CD4-positive, alpha-beta T cell (primary cell): ENCODE results near the gene FLT1. TPM values are rescaled to one million over a fixed set of nuclear protein-coding genes. Genes with fewer than 3 reads are reported as not detected.

ENCODE experiments used
- ATAC-seq: fragments of 200-7000 bp; cut with Tn5 transposase; one replicate; pipeline ENCODE4 v1.10.0; 2022; ENCODE audit warnings: mild to moderate bottlenecking; ENCODE audit not compliant: poor library complexity
- CTCF ChIA-PET: fragments of 350-600 bp; sonication (Branson Sonifier 250); formaldehyde crosslinking; loops from one replicate; lab custom pipeline; 2021; ENCODE audit warnings: antibody characterized with exemption, inconsistent platforms; lab: Charles Lee
- POLR2A ChIA-PET: fragments of 350-600 bp; sonication (Branson Sonifier 250); formaldehyde crosslinking; loops from one replicate; lab custom pipeline; 2021; ENCODE audit warnings: antibody characterized with exemption, inconsistent platforms; lab: Charles Lee
- DNase-seq, 14 experiments: peaks; one replicate each; pipeline ENCODE4 v3.0.0-alpha.2; 2013 to 2020; ENCODE audit warnings: mixed read lengths in 2 of 14
- H3K27ac ChIP-seq, 2 donors: one replicate each; pipeline versions ENCODE4 v1.5.1 to v1.7.0; 2013; ENCODE audit warnings: low read length in 2 of 2, low read depth in 1 of 2, mild to moderate bottlenecking in 1 of 2
- H3K27me3 ChIP-seq, 2 experiments: 1 replicate in 1 of 2; 2 replicates in 1 of 2; pipeline versions ENCODE4 v1.6.1 to v1.7.0; 2013; ENCODE audit warnings: low read length in 2 of 2, control low read depth in 1 of 2, mild to moderate bottlenecking in 1 of 2, moderate library complexity in 1 of 2; ENCODE audit not compliant: insufficient read depth in 2 of 2, control insufficient read depth in 1 of 2
- H3K36me3 ChIP-seq: one replicate; pipeline ENCODE4 v1.6.1; 2013; ENCODE audit warnings: low read length, control low read depth; ENCODE audit not compliant: insufficient read depth
- H3K4me1 ChIP-seq: one replicate; pipeline ENCODE4 v1.6.1; 2013; ENCODE audit warnings: low read length, control low read depth; ENCODE audit not compliant: insufficient read depth
- H3K4me3 ChIP-seq: one replicate; pipeline ENCODE4 v1.5.1; 2013; ENCODE audit warnings: mild to moderate bottlenecking, low read length, moderate library complexity
- H3K9me3 ChIP-seq, 2 experiments: 1 replicate in 1 of 2; 2 replicates in 1 of 2; pipeline versions ENCODE4 v1.6.1 to v1.7.0; 2013; ENCODE audit warnings: low read length in 2 of 2, mild to moderate bottlenecking in 2 of 2, control low read depth in 1 of 2, moderate library complexity in 1 of 2; ENCODE audit not compliant: control insufficient read depth in 1 of 2, insufficient read depth in 1 of 2
- H3K27ac Mint-ChIP-seq: one replicate; pipeline ENCODE4 v1.8.0; 2020; ENCODE audit warnings: mixed read lengths
- H3K27me3 Mint-ChIP-seq: one replicate; pipeline ENCODE4 v1.8.0; 2021; ENCODE audit warnings: mixed read lengths
- H3K36me3 Mint-ChIP-seq: one replicate; pipeline ENCODE4 v1.8.0; 2021; ENCODE audit warnings: low read depth, mixed read lengths
- H3K4me1 Mint-ChIP-seq: one replicate; pipeline ENCODE4 v1.8.0; 2021; ENCODE audit warnings: low read depth, mixed read lengths
- H3K4me3 Mint-ChIP-seq: one replicate; pipeline ENCODE4 v1.8.0; 2020; ENCODE audit warnings: mild to moderate bottlenecking, mixed read lengths
- H3K9me3 Mint-ChIP-seq: one replicate; pipeline ENCODE4 v1.8.0; 2020; ENCODE audit warnings: mixed read lengths
- CTCF ChIP-seq: fragments of 200-600 bp; IDR thresholded peaks from one replicate; pipeline ENCODE4 v1.8.0; 2022; ENCODE audit warnings: antibody characterized with exemption, mild to moderate bottlenecking
- intact Hi-C, 2 experiments: fragments of 100-400 bp; cut with DNase I in 1 of 2; cut with micrococcal nuclease in 1 of 2; formaldehyde crosslinking; loops; one replicate each; pipeline versions ENCODE4 v1.15.1 to v1.9.0; 2023 to 2025; cut with DNase I, micrococcal nuclease
- total RNA-seq, 174 experiments: library from RNA in 2 of 174; stranded (reverse) in 2 of 174; gene quantifications; one replicate each; pipeline ENCODE4 v1.2.3 and lab custom pipeline; 2021 to 2026

The FLT1 gene
- total RNA-seq, 2 experiments from 2014 or later: 1.1 to 1.2 TPM

GRCh38 chr13:28282451-28282850 lies 212.5 kb downstream of the FLT1 start:
- no peaks in the 10 kb centered on the region for H3K4me1 Mint-ChIP-seq
- H3K27ac ChIP-seq: no peak overlapping the region
- TF ChIP-seq CTCF: no peak
- H3K27me3 ChIP-seq: no peaks in the 10 kb centered on the region
- ATAC-seq (no peak), DNase-seq (no peak)
- POLR2A ChIA-PET: no interaction called here
- H3K4me3 Mint-ChIP-seq: no peak overlapping the region
- no peak overlapping the region for H3K27ac Mint-ChIP-seq
- CTCF ChIA-PET: no interaction called here
- no peaks in the 10 kb centered on the region for H3K27me3 Mint-ChIP-seq
- intact Hi-C loops: loop anchor here in 1 of 2 experiments (10.0 kb wide), 1 partner anchor 138 kb away; no protein-coding TSS in a partner anchor
- peaks cover 94% of the 10 kb centered on the region for H3K36me3 Mint-ChIP-seq
- H3K9me3 Mint-ChIP-seq: no peaks in the 10 kb centered on the region
- H3K4me1 ChIP-seq: no peaks in the 10 kb centered on the region
- H3K4me3 ChIP-seq: no peak overlapping the region
- peaks cover 72% of the 10 kb centered on the region for H3K36me3 ChIP-seq
- H3K9me3 ChIP-seq: no peaks in the 10 kb centered on the region

GRCh38 chr13:28273919-28274318 lies 221.0 kb downstream of the FLT1 start:
- H3K9me3 ChIP-seq: no peaks in the 10 kb centered on the region
- CTCF ChIA-PET: no interaction called here
- no peaks in the 10 kb centered on the region for H3K9me3 Mint-ChIP-seq
- ATAC-seq (no peak), DNase-seq (no peak)
- no peaks in the 10 kb centered on the region for H3K4me1 ChIP-seq
- no peaks in the 10 kb centered on the region for H3K27me3 Mint-ChIP-seq
- peaks cover 62% of the 10 kb centered on the region for H3K36me3 ChIP-seq
- H3K4me3 Mint-ChIP-seq: no peak overlapping the region
- no peak overlapping the region for H3K4me3 ChIP-seq
- H3K36me3 Mint-ChIP-seq: peaks cover 87% of the 10 kb centered on the region
- H3K27me3 ChIP-seq: no peaks in the 10 kb centered on the region
- intact Hi-C loops: no loop called here
- no peak overlapping the region for H3K27ac Mint-ChIP-seq
- no peak for TF ChIP-seq CTCF
- H3K4me1 Mint-ChIP-seq: no peaks in the 10 kb centered on the region
- POLR2A ChIA-PET: no interaction called here
- H3K27ac ChIP-seq: no peak overlapping the region

- CTCF ChIA-PET: no interaction called here
- no peaks in the 10 kb centered on the region for H3K27me3 Mint-ChIP-seq
- H3K36me3 ChIP-seq: peaks cover 74% of the 10 kb centered on the region
Measured at GRCh38 chr13:28271056-28271840, 223.7 kb downstream of the FLT1 start.

More at GRCh38 chr13:28271056-28271840, 223.7 kb downstream of the FLT1 start:
- TF ChIP-seq CTCF: no peak
- Mint-ChIP-seq H3K9me3 (no peaks in the 10 kb centered on the region), H3K4me3 (no peak overlapping the region), H3K36me3 (peaks cover 95% of the 10 kb centered on the region), H3K27ac (peak overlapping the region; percentile 9), H3K4me1 (peaks cover 6% of the 10 kb centered on the region)
- Histone ChIP-seq H3K9me3 (no peaks in the 10 kb centered on the region), H3K27me3 (no peaks in the 10 kb centered on the region), H3K27ac (no peak overlapping the region), H3K4me3 (no peak overlapping the region), H3K4me1 (no peaks in the 10 kb centered on the region)
- intact Hi-C loops: no loop called here
- DNase-seq (no peak), ATAC-seq (no peak)
- POLR2A ChIA-PET: no interaction called here
